Globus pallidus (tissue), 1 donor: ENCODE measurements around the gene FLNB.

Experiments
- DNase-seq: peaks from one replicate; pipeline ENCODE4 v3.0.0-alpha.2; 2015; ENCODE audit warnings: low spot score

FLNB gene

DNA sequence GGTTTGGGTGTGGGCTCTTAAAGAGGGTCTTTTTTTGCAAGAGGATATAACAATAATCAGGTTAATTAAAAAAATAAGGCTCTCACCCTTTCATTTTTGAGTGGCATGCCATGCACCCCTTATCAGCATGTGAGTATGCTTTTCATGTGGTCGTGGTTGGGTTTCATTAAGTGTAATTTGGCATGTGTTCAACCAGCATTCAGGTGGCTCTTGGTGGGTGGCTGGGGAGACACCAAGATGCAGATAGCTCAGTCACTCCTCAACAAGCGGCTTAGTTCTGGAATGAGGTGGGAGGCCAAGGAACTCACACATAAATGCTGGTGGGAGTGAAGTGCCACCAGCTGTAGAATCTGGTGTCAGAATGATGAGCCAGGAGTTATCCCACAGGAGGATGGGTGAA, 66.8 kb downstream of the FLNB start:
- DNase-seq: no peak

DNA sequence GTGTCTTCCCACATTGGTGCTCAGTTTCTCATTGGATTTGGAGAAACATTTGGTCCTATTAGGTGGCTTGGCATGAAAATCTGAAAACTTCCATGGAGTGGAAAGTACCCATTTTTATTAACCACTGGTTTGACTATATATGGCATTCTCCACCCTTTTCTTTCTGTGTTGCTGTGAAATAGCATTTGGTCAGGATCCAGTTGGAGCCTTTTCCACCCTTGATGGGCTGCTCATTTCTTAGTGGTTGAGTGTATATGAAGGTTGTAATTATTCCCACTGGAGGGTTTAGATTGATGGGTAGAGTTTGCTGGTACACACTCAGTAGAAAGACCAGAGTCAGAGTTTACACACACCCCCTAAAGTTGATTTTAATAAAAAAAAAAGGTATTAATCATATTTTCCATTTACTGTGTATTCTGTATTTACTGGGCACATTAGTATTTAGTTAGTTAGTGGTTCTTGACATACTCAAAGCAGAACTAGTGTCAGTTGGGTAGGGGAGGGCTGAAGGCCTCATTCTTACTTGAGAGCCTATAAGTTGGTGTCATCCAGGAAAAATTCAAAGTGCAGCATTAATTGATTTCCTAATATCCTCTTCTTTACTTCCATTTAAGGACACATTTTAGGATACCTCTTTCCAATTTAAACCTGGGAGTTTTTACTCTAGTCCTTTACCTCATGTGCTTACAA, 69.5 kb downstream of the FLNB start:
- DNase-seq: no peak

DNA sequence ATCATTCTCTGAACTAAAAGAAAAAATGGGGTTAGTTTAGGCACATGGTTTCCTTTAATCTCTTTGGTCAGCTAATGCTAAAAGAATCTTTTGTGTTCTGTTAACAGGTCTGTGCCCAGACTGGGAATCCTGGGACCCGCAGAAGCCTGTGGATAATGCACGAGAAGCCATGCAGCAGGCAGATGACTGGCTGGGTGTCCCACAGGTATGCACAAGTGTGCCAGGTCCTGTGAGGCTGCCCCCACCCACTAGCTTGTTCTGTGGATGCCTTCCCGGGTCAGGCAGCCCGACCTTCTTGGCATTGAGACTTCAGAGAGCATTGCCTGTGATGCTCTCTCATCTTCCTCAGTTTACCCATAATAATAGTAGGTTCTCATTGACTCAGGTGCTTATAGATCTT, 70.4 kb downstream of the FLNB start:
- no peak for DNase-seq

DNA sequence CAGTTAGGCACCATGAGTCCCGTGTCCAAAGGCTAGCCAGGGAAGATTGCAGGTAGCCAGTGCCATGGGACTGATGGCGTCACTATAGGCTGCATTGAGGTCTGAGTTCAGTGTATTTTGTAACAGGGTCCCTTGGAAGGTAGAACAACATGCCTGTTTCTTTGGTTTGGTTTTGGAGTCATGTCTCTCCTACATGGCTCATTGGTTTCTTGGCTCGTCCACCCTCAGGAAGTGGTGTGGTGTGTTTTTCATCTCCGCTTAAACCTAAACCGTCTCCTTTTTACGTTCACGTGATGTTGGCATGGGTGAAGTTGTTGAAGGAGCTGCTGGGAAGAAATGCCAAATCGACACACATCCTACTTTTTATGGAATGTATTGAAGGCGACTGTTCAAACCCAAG, 71.6 kb downstream of the FLNB start:
- no peak for DNase-seq

DNA sequence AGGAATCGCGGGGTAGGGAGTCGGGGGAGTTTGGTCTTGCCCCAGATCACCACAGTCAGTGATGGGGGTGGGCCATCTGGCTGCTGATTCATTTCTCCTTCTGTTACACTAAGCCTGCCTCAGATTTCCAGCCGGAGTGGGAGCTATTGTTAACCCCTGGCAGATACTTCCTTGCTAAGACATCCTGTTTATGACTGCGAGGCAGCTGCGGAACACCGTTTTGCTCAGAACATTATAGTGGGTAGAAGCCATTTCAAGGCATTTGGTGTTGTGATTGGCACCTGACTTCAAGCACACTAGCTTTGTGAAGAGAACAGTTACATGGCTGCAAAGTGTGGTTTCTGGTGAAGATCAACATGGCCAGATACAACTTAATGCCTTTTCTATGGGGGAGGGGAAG, 73.8 kb downstream of the FLNB start:
- no peak for DNase-seq

DNA sequence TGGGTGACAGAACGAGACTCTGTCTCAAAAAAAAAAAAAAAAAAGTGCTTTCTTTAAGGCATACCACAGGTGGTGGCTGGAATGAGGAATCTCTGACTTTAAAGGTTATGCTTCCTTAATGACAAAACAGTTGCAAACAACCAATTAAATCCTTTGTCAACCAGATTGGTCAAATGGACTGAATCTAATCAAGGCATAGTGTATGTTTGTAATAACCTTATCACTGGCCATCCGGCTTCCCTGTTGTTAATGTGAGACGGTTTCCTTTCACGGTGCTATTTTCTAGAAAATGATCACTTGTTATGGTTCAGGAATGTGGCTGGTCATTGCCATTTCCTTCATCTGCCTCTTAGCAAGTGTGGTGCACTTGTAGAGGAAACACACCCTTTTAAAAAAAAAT, 75.9 kb downstream of the FLNB start:
- DNase-seq: no peak

DNA sequence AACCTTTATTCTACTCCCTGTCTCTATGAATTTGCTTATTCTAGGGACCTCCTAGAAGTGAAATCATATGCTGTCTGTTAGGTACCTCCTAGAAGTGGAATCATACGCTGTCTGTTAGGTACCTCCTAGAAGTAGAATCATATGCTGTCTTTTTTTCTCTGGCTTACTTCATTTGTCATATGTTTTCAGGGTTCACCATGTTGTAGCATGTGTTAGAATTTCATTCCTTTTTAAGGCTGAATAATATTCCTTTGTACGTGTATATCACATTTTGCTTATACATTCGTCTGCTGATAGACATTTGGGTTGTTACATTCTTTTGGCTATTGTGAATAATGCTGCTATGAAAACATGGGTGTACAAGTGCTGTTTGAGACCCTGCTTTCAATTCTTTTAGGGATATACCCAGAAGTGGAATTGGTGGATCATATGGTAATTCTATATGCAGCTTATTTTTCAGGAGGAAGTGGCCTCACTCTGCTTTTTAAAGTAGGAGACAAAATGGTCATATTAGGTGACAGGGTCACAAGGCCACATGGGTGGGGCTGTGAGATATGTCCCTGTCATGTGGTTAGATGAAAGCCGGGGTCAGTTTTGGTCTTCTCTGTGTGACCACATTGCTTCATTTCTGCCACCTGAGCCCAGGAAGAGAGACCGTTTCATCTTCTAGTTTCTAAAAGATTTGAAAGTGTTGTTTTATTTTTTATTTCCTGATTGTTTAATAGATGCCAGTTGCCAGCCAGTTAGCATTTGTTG, 76.7 kb downstream of the FLNB start:
- no peak for DNase-seq

DNA sequence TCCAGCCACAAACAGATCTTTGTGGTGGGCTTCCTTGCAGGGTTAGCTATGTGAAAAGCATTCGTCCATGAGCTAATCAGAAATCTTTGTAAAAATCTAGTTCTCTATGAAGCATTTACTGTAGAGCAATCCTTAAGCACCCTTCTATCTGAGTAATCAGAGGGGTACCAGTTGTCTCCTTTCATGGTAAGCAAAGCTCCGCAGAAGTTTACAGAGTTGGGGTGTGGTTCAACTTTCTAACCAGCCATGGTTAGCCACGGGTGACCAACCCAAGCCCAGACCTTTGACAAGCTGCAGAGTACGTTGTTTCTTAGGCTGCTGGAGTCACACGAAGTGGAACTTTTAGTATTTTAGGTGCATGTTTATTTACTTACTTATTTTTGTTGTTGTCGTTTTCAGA, 77.4 kb downstream of the FLNB start:
- no peak for DNase-seq

DNA sequence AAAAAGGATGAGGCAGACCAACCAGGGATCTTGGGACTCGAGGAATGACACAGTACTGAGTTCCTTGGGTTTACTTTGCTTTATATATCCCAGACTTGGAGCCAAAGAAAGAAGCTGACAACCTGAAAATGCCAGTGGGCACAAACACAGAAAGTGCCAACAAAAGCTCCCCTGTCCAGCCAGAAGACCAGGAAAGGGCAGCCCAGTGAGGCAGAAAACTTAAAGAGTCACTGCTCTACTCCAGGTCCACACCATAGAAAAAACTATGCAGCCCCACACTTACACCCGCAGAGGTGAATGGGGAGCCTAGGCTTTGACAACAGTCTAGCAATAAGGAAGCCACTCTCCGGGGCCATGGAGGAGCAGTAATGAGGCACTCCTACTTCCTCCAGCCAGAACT, 80.3 kb downstream of the FLNB start:
- DNase-seq: no peak

DNA sequence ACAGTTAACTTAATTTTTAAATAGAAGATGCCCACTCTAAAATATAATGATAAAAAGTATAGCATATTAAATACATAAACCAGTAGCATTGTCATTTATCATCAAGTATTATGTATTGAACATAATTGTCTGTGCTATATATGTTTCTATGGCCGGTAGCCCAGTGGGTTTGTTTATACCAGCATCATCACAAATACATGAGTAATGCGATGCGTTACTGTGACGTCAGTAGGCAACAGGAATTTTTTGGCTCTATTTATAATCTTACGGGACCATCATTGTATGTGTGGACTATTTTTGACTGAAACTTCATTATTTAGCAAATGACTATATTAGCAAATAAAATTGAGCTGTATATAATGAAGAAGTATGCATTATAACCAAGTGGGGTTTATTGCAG, 82.1 kb downstream of the FLNB start:
- DNase-seq: no peak

DNA sequence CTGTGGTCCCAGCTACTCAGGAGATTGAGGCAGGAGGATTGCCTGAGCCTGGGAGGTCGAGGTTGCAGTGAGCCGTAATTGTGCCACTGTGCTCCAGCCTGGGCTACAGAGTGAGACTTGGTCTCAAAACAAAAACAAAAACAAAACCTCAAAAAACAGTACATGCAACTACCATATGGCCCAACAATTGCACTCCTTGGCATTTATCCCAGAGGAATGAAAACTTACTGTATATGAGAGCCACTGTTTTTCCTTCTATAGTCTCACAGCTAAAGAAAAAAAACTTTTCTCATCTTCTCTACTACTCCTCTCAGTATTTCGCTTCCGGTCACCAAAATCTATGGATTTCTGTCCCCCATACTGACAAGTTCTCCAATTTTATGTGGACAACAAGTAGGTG, 84.3 kb downstream of the FLNB start:
- no peak for DNase-seq

DNA sequence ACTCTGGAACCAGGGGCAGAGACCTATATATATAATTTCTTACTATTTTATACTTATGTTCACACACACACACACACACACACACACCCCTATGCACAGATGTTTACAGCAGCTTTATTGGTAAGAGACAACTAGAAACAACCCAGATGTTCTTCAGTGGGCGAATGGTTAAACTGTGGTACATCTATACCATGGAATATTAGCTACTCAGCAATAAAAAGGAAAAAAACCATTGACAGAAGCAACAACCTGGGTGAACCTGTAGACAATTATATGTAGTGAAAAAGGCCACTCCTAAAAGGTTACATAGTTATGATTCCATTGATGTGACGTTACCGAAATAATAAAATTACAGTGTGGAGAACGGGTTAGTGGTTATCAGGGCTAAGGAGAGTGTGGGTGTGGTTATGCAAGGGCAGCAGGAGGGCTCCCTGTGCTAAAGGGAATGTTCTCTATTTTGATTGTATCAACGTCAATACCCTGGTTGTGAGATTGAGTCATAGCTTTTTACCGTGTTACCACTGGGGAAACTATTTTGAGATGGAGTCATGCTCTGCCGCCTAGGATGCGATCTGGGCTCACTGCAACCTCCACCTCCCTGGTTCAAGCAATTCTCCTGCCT, 85.5 kb downstream of the FLNB start:
- no peak for DNase-seq

DNA sequence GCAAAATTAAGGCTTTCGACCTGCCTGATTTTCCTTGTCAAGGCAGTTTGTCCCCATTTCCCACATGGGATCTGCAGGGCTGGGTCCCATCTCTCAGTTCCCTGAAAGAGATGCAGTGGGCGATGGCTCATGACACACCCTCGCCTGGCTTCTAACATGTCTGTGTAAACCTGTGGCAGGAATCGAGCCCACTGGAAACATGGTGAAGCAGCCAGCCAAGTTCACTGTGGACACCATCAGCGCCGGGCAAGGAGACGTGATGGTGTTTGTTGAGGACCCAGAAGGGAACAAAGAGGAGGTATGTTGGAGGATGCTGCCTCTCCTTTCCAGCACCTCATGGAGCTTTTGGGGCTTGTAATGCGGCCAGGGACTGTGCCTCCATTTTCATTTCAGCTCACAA, 86.4 kb downstream of the FLNB start:
- DNase-seq: no peak

DNA sequence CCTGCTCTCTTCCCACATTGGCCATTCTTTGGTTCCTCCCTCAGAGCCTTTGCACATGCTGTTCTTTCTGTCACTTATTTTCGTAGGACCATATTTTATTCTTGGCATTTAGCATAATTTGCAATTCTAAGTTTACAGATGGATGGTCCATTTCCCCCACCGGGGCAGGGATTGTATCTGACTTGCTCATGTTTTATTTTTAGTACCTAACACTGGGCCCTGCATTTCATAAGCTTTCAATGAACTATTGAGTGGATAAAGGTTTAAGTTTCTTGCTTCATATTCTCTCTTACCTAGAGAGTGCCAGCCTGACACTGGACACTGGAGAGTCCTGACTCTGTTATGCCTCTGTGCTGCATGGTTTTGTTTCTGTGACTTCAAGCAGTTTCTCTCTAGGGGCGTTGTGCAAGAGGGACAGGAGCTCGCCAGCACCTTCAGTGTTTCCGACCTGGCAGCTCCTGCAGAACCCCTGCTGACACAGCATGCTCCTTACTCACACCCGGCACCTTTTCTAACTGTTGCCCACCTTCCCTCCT, 87.4 kb downstream of the FLNB start:
- DNase-seq: no peak

DNA sequence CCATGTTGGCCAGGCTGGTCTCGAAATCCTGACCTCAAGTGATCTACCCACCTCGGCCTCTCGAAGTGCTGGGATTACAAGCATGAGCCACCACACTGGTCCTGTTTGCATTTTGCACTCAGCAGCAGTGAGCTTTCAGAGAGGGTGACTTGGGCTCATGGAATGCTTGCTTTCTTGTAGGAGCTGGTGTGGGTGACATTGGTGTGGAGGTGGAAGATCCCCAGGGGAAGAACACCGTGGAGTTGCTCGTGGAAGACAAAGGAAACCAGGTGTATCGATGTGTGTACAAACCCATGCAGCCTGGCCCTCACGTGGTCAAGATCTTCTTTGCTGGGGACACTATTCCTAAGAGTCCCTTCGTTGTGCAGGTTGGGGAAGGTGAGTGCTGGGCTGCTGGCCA, 90.3 kb downstream of the FLNB start:
- DNase-seq: no peak

DNA sequence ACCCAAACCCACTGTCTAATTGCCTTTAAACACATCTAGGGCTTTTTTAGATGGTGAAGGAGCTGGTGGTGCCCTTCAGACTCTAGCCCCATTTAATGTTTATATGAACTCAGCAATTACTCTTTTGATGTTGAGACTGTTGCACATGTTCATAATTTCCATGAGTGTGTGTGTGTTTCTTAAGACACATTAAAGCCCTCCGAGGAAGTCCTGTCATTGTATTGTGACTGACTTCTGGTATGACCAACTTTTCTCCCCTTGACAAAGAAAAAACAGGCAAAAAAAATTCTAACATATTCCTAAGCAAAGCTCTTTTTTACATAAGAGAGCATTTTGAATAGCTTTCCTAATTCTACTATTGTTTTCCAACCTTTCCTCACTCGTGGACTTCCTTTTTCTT, 91.6 kb downstream of the FLNB start:
- DNase-seq: no peak

DNA sequence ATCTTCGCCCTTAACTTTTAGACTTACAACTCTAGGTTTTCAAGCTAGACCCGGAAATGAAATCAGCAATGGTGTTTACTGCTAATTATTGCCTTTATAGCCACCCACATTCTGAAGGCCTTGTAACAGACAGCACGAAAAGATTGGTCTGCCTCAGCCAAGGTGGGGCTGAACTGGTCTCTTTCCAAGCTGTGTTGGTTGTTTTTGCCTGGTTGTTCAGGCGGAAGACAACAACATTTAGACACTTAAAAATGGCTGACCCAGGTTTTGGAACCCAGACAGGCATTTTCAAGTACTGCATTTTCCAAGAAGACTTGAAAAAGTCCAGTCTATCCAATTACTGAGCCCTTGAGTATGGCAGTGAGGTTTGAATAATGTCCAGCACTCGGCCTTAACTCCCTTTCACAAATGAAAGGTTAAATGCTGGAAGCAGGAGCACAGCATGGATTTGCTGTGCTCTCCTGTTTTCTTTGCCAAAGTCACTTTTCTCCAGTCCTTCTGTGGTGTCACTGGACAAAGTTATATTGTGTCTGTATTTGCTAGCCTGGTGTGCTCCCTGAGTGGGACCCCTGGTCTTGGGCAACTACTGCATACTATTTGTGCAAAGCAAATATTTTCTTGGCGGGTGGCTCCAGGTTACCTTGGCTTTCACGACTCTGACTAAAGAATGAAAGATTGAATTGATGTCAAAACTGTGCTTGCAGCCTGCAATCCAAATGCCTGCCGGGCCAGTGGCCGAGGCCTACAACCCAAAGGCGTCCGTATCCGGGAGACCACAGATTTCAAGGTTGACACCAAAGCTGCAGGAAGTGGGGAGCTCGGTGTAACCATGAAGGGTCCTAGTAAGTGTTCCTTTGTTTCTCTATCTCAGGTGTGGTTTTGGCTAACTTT, 93.5 kb downstream of the FLNB start:
- DNase-seq: peak; percentile 63

DNA sequence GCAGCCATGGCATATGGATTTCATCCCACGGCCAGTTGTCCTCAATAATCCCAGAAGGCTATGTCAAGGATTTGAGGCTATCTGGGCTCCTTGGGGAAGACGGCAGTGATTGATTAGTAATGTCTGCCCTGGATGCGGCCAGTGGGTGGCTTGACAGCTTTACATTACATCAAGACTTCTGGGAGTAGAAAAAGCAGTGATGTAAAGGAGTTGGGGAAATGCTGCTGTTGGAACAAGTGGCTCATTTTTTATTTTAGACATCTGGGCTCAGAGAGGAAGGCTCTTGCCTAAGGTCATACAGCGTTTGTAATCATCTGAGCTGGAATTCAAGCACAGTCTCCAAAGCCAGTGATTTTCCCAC, 94.1 kb downstream of the FLNB start:
- DNase-seq: no peak

DNA sequence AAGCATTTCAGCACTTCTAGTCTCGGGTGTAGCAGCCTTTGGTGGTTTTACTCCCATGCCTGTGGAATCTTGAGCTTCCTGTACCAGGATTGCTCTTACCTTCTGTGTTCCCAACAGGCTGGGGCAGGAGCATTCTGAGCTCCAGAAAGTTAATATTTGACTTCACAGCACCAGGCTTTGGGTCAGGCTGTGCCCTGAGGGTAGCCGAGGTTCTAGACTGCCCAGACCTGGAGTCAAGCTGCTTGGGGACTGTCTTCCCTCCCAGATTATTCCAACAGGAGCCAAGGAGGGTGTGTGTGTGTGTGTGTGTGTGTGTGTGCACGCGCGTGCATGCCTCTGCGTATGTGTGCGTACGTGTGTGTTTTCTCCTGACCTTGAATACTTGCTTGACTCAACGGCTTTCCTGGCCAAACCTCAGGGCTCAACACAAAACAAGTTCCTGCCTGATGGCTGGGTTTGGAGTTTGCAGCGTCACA, 94.8 kb downstream of the FLNB start:
- no peak for DNase-seq

DNA sequence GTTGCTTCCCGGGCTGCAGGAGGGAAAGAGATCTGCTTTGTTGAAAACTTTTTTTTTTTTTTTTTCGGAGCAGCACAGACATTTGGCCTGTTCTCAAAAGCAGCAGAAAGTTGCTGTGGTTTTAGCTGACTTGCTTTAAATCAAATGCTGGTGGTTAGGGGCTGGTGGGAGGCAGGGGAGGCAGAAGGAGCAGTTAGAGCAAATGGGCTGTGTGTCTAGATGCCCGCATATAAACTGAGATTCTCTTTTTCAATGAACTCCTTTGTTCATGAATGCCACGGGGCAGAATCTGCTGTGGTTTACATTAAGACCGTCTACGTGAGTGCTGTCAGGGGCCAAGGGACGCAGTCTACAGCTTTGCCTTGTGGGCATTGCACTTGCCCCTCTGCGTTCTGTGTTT, 95.9 kb downstream of the FLNB start:
- DNase-seq: peak; percentile 13

DNA sequence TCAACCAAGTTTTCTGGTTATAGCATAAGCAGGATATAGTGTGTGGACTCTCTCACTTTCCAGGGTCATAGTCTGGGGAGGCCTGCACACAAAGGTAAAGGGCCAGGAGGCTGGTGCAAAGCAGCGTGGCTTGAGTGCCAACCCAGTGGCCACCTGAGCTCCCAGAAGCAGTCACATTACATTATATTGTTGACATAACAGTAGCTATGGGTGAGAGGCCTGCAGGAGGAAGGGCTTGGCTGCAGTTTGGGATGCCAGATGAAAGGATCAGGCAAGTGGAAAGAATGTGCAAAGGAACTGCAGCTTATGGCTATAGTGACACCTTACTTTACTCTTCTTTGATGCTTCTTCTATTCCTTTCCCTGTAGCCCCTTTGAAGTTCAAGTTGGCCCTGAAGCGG, 96.5 kb downstream of the FLNB start:
- DNase-seq: no peak

DNA sequence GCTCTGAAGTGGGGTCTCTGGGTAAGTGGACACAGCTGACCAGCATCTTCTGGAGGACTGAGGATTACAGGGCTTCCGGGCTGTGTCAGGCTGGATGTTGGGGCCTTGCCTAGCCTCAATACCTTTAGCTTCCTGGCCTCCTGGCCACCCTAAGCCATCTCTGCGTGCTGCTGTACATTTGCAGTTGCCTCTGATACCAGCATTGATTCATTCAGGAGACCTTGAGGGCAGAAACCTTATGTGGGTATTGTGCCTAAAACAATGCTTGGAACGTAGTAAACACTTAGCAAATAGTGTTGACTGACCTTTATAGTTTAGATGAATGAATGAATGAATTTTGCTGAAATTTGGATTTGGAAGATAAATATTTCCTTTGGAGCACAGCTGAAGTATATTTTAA, 97.0 kb downstream of the FLNB start:
- no peak for DNase-seq
